GM06990 (cell line): ENCODE measurements around the gene AGMO.

Source experiments
- DNase-seq: peaks from one replicate; pipeline ENCODE4 v3.0.0-alpha.2; 2011; ENCODE audit not compliant: insufficient read length; ENCODE audit errors: extremely low read depth
- H3K27me3 ChIP-seq: replicated peaks from 2 replicates; pipeline ENCODE4 v1.6.0; 2011; ENCODE audit warnings: low read length; ENCODE audit not compliant: control insufficient read depth, insufficient read depth
- H3K36me3 ChIP-seq: 2 replicates; pipeline ENCODE4 v1.5.1; 2011; ENCODE audit warnings: low read length; ENCODE audit not compliant: control insufficient read depth, insufficient read depth
- H3K4me3 ChIP-seq: replicated peaks from 2 replicates; pipeline ENCODE4 v1.5.1; 2011; ENCODE audit warnings: low read depth, mild to moderate bottlenecking, control low read depth, low read length
- CTCF ChIP-seq: IDR thresholded peaks from 2 replicates; pipeline ENCODE4 v1.5.1; 2011; ENCODE audit warnings: low read length, control low read depth, mild to moderate bottlenecking, inconsistent platforms; ENCODE audit not compliant: insufficient read depth, poor library complexity, severe bottlenecking

Gene AGMO

DNA sequence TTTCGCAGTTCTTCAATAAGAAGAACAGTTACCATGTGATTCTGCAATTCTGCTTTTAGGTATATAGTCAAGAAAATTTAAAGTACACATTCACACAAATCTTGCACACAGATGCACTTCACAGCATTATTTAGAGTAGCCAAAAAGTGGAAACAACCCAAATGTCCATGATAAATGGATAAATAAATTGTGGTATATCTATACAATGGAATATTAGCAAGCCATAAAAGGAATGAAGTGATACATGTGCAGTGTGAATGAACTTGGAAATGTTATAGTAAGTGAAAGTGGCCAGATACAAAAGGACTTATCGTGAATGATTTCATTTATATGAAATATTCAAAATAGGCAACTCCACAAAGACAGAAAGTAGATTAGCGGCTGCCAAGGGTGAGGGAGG lies 109.1 kb downstream of the AGMO start:
- DNase-seq: no peak
- no peaks in the 10 kb centered on the region for H3K27me3 ChIP-seq
- H3K4me3 ChIP-seq: no peak overlapping the region
- TF ChIP-seq CTCF: no peak
- no peaks in the 10 kb centered on the region for H3K36me3 ChIP-seq

DNA sequence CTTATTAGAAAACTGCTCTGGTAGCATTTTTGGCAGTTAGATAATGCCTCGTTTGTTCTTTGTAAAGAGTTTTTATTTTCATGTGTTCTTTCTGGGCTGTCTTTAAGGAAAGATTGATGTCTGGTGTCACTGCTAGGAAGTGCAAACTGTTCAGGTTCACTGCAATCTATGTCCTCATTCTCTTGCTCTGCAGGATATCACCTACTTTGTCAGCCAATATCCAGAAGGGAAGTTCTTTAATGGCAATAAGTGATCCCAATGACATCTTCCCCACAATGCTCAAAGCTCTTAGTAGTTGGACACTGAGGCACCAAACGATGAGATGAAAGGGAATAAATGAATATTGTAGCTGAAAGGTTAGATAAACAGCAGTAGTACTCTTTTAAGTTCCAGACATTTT lies 115.1 kb downstream of the AGMO start:
- no peaks in the 10 kb centered on the region for H3K27me3 ChIP-seq
- no peak for DNase-seq

DNA sequence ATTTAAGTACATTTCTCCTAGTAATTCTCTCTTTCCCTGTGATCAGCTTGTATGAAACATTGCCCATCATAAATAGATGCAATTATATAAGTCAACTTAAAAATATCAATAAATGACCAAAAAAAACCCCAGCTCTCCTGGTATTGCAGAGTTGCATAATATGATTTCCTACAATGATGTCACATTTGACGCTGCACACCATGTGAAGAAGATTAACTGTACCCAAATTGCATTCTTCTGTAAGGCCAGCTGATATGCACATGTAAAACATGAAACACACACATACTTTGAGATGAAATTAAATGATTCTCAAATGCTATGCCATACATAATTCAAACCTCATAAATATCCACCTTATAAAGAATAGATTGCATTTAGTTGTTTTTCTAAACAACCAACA lies 115.5 kb downstream of the AGMO start:
- no peak for DNase-seq
- TF ChIP-seq CTCF: no peak
- Histone ChIP-seq H3K4me3 (no peak overlapping the region), H3K27me3 (no peaks in the 10 kb centered on the region), H3K36me3 (no peaks in the 10 kb centered on the region)

More for the DNA sequence above, 115.1 kb downstream of the AGMO start:
- Histone ChIP-seq H3K36me3 (no peaks in the 10 kb centered on the region), H3K4me3 (no peak overlapping the region)
- no peak for TF ChIP-seq CTCF

DNA sequence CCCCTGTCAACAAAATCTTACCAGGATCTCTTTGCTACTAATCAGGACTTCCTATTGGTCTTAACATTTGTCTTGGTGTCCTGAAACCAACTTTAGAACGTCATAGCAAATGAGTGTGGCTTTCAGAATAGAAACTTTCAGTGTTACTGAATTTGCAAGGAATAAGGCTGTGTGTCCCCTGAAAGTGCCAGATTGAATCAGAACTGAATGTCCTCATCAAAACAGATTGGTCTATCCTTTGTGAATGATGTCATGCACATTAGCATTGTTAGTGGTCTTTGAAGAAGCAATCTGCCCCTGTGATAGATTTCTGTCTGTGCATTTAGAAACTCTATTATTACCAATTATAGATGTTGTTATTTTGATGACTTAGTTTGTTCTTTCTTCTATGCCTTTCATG lies 119.9 kb downstream of the AGMO start:
- no peak for DNase-seq
- Histone ChIP-seq H3K27me3 (no peaks in the 10 kb centered on the region), H3K4me3 (no peak overlapping the region), H3K36me3 (no peaks in the 10 kb centered on the region)
- no peak for TF ChIP-seq CTCF

GRCh38 chr7:15440482-15440881 lies 121.3 kb downstream of the AGMO start:
- DNase-seq: no peak
- H3K4me3 ChIP-seq: no peak overlapping the region
- no peak for TF ChIP-seq CTCF
- H3K27me3 ChIP-seq: no peaks in the 10 kb centered on the region
- no peaks in the 10 kb centered on the region for H3K36me3 ChIP-seq

- no peaks in the 10 kb centered on the region for H3K27me3 ChIP-seq
- DNase-seq: no peak
- no peak for TF ChIP-seq CTCF
- no peak overlapping the region for H3K4me3 ChIP-seq
- H3K36me3 ChIP-seq: no peaks in the 10 kb centered on the region
Observed at GRCh38 chr7:15439853-15440252, 122.0 kb downstream of the AGMO start.
